HAP-1 (cell line): ENCODE results near the gene P2RY6.

Experiments used
- DNase-seq, 2 experiments: peaks; one replicate each; pipeline ENCODE4 v3.0.0-alpha.2; 2016 to 2020; ENCODE audit warnings: low spot score in 2 of 2
- H3K27me3 ChIP-seq: fragments of 250-450 bp; sonication (Bioruptor Pico); 2 replicates; pipeline ENCODE4 v1.5.1; 2020; ENCODE audit warnings: low read depth, mild to moderate bottlenecking, moderate library complexity
- H3K36me3 ChIP-seq: fragments of 250-450 bp; sonication (Bioruptor Pico); replicated peaks from 2 replicates; pipeline ENCODE4 v1.5.1; 2020; ENCODE audit warnings: mild to moderate bottlenecking
- H3K4me1 ChIP-seq: fragments of 250-450 bp; sonication (Bioruptor Pico); 2 replicates; pipeline ENCODE4 v1.5.1; 2020; ENCODE audit warnings: mild to moderate bottlenecking
- H3K4me3 ChIP-seq: fragments of 250-450 bp; sonication (Bioruptor Pico); 2 replicates; pipeline ENCODE4 v1.5.1; 2020; ENCODE audit warnings: mild to moderate bottlenecking, moderate library complexity
- H3K9me3 ChIP-seq: fragments of 250-450 bp; sonication (Bioruptor Pico); 2 replicates; pipeline ENCODE4 v1.5.1; 2020; ENCODE audit warnings: mild to moderate bottlenecking, moderate library complexity
- in situ Hi-C: fragments of 300-500 bp; cut with MboI; formaldehyde crosslinking; loops from 3 replicates; pipeline ENCODE4 v1.14.3; 2020; ENCODE audit warnings: low sequenced_read_pairs, inconsistent platforms, mixed read lengths

The P2RY6 gene

GRCh38 chr11:73312036-73312435, 39.9 kb downstream of the P2RY6 start:
- Histone ChIP-seq H3K36me3 (peaks cover 12% of the 10 kb centered on the region), H3K9me3 (no peaks in the 10 kb centered on the region), H3K4me1 (peaks cover 16% of the 10 kb centered on the region), H3K4me3 (no peak overlapping the region), H3K27me3 (no peaks in the 10 kb centered on the region)
- in situ Hi-C loops: no loop called here
- DNase-seq: no peak

- Histone ChIP-seq H3K36me3 (peaks cover 12% of the 10 kb centered on the region), H3K27me3 (no peaks in the 10 kb centered on the region), H3K9me3 (no peaks in the 10 kb centered on the region), H3K4me1 (peaks cover 15% of the 10 kb centered on the region), H3K4me3 (no peak overlapping the region)
- no peak for DNase-seq
- in situ Hi-C loops: no loop called here
Measured at GRCh38 chr11:73312851-73313327, 40.8 kb downstream of the P2RY6 start.

- Histone ChIP-seq H3K4me3 (no peak overlapping the region), H3K9me3 (no peaks in the 10 kb centered on the region), H3K4me1 (peaks cover 15% of the 10 kb centered on the region), H3K36me3 (peaks cover 12% of the 10 kb centered on the region), H3K27me3 (no peaks in the 10 kb centered on the region)
- in situ Hi-C loops: no loop called here
- DNase-seq: no peak
Measured at GRCh38 chr11:73313652-73314051, 41.5 kb downstream of the P2RY6 start.

- DNase-seq: peak in 1 of 2 experiments; percentile 42
- in situ Hi-C loops: no loop called here
- peaks cover 13% of the 10 kb centered on the region for H3K4me1 ChIP-seq
Measured at GRCh38 chr11:73314117-73314961, 42.2 kb downstream of the P2RY6 start.

GRCh38 chr11:73315293-73316020, 43.3 kb downstream of the P2RY6 start:
- in situ Hi-C loops: no loop called here
- peaks cover 6% of the 10 kb centered on the region for H3K4me1 ChIP-seq

More at GRCh38 chr11:73314117-73314961, 42.2 kb downstream of the P2RY6 start:
- no peak overlapping the region for H3K4me3 ChIP-seq
- peaks cover 12% of the 10 kb centered on the region for H3K36me3 ChIP-seq
- H3K9me3 ChIP-seq: no peaks in the 10 kb centered on the region
- H3K27me3 ChIP-seq: no peaks in the 10 kb centered on the region

GRCh38 chr11:73316422-73316821, 44.3 kb downstream of the P2RY6 start:
- Histone ChIP-seq H3K4me1 (peaks cover 6% of the 10 kb centered on the region), H3K4me3 (no peak overlapping the region)
- in situ Hi-C loops: no loop called here

More at GRCh38 chr11:73315293-73316020, 43.3 kb downstream of the P2RY6 start:
- Histone ChIP-seq H3K4me3 (no peak overlapping the region), H3K27me3 (no peaks in the 10 kb centered on the region), H3K36me3 (peaks cover 7% of the 10 kb centered on the region), H3K9me3 (no peaks in the 10 kb centered on the region)
- DNase-seq: no peak

GRCh38 chr11:73317373-73317772, 45.2 kb downstream of the P2RY6 start:
- no peak for DNase-seq
- no peaks in the 10 kb centered on the region; the same call in 1 of the 2 replicates for H3K4me1 ChIP-seq

More at GRCh38 chr11:73316422-73316821, 44.3 kb downstream of the P2RY6 start:
- H3K36me3 ChIP-seq: peaks cover 3% of the 10 kb centered on the region; the same call in 1 of the 2 replicates
- H3K9me3 ChIP-seq: no peaks in the 10 kb centered on the region
- H3K27me3 ChIP-seq: no peaks in the 10 kb centered on the region
- DNase-seq: no peak

GRCh38 chr11:73317803-73318202, 45.7 kb downstream of the P2RY6 start:
- no peaks in the 10 kb centered on the region; the same call in 1 of the 2 replicates for H3K4me1 ChIP-seq
- no peak for DNase-seq
- H3K4me3 ChIP-seq: no peak overlapping the region
- in situ Hi-C loops: no loop called here
- no peaks in the 10 kb centered on the region for H3K9me3 ChIP-seq
- peaks cover 3% of the 10 kb centered on the region; the same call in 1 of the 2 replicates for H3K36me3 ChIP-seq
- H3K27me3 ChIP-seq: no peaks in the 10 kb centered on the region

More at GRCh38 chr11:73317373-73317772, 45.2 kb downstream of the P2RY6 start:
- Histone ChIP-seq H3K36me3 (peaks cover 3% of the 10 kb centered on the region; the same call in 1 of the 2 replicates), H3K27me3 (no peaks in the 10 kb centered on the region), H3K9me3 (no peaks in the 10 kb centered on the region), H3K4me3 (no peak overlapping the region)
- in situ Hi-C loops: no loop called here

- no peak for DNase-seq
- Histone ChIP-seq H3K27me3 (no peaks in the 10 kb centered on the region), H3K4me3 (no peak overlapping the region), H3K36me3 (peaks cover 3% of the 10 kb centered on the region; the same call in 1 of the 2 replicates), H3K4me1 (peaks cover 6% of the 10 kb centered on the region), H3K9me3 (no peaks in the 10 kb centered on the region)
- in situ Hi-C loops: no loop called here
Measured at GRCh38 chr11:73318501-73319011, 46.4 kb downstream of the P2RY6 start.

GRCh38 chr11:73320763-73321603, 48.8 kb downstream of the P2RY6 start:
- Histone ChIP-seq H3K36me3 (no peaks in the 10 kb centered on the region; the same call in 1 of the 2 replicates), H3K27me3 (no peaks in the 10 kb centered on the region), H3K9me3 (no peaks in the 10 kb centered on the region), H3K4me1 (peaks cover 8% of the 10 kb centered on the region), H3K4me3 (no peak overlapping the region)
- in situ Hi-C loops: no loop called here
- no peak for DNase-seq

GRCh38 chr11:73321604-73322381, 49.7 kb downstream of the P2RY6 start:
- DNase-seq: no peak
- peaks cover 8% of the 10 kb centered on the region for H3K4me1 ChIP-seq

More at GRCh38 chr11:73321604-73322381, 49.7 kb downstream of the P2RY6 start:
- in situ Hi-C loops: no loop called here
- no peak overlapping the region for H3K4me3 ChIP-seq
- no peaks in the 10 kb centered on the region for H3K9me3 ChIP-seq
- H3K27me3 ChIP-seq: no peaks in the 10 kb centered on the region
- no peaks in the 10 kb centered on the region; the same call in 1 of the 2 replicates for H3K36me3 ChIP-seq
